ENCODE results near the gene AP1G1.
"Not testable (repeated sequence)": the region's sequence is repeated elsewhere in the genome, so short reads cannot be mapped to it uniquely, and the experiment has no call there.

Gene AP1G1

GRCh38 chr16:71693164-71693563 is 115.5 kb downstream of the AP1G1 start:
- DNase-seq, result no peak

DNA sequence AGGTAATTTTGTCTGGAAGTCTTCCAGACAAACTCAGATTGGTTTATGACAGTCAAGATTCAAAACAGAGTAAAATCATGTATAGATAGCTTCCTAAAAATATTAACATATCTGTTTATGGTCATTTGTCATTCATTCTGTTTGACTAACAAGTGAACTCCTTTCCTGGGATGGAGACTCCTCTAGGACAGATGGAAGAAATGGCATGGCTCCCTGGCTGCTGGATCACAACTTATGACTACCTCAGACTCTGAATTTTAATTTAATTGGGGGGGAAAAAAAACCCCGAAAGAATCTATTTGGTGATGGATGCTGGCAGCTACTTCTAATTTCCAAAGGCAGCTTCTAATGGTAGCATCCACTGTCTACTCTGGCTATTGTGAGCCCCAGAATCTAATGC is 118.7 kb downstream of the AP1G1 start:
- no peak for DNase-seq

- no peak for DNase-seq
Observed at GRCh38 chr16:71687861-71688260, 120.8 kb downstream of the AP1G1 start.

DNA sequence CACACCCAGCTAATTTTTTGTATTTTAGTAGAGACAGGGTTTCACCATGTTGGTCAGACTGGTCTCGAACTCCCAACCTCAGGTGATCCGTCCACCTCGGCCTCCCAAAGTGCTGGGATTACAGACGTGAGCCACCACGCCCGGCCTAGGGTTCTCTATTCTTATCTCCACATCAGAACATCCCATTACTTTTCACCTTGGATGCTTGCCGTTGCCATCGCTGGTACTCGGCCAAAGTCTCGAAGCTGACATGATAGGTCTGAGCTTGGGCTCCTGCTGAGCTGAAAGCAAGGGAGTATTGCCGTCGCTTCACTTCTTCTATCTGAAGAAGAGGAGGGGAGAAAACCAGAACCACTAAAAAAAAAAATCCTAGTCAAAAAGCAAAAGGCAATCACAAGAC is 124.4 kb downstream of the AP1G1 start:
- DNase-seq, result not testable (repeated sequence)

GRCh38 chr16:71681360-71681759 is 127.3 kb downstream of the AP1G1 start:
- no peak for DNase-seq

All from NCI-H446 (cell line).